ENCODE measurements around the gene SERF2. TPM values are rescaled to one million over a fixed set of nuclear protein-coding genes. Genes with fewer than 3 reads are reported as not detected.

Gene SERF2
- total RNA-seq, 2 donors from 2014 or later, result 1,223 to 1,445 TPM

- Histone ChIP-seq H3K27ac (no peak overlapping the region), H3K9me3 (no peaks in the 10 kb centered on the region), H3K9ac (ENCODE audit: low read depth in 2 of 2, low read length in 2 of 2) (no peak overlapping the region), H3K4me1 (no peaks in the 10 kb centered on the region), H3K4me3 (no peak overlapping the region), H3K36me3 (no peaks in the 10 kb centered on the region), H3K27me3 (no peaks in the 10 kb centered on the region)
- TF ChIP-seq CTCF (IDR thresholded peaks at IDR 0.05), result no peak
- intact Hi-C loops (cut with DNase I), result no loop called here
- DNase-seq, result no peak
These were observed 13.1 kb upstream of the SERF2 start for GRCh38 chr15:43779016-43779415.

- Histone ChIP-seq H3K36me3 (peaks cover 4% of the 10 kb centered on the region), H3K9me3 (no peaks in the 10 kb centered on the region), H3K27me3 (no peaks in the 10 kb centered on the region), H3K4me1 (peaks cover 11% of the 10 kb centered on the region), H3K9ac (ENCODE audit: low read depth in 2 of 2, low read length in 2 of 2) (no peak overlapping the region), H3K4me3 (no peak overlapping the region), H3K27ac (no peak overlapping the region)
- intact Hi-C loops (cut with DNase I), result no loop called here
- no peak for TF ChIP-seq CTCF (IDR thresholded peaks at IDR 0.05)
- DNase-seq, result no peak
These were observed 2.7 kb upstream of the SERF2 start for GRCh38 chr15:43789409-43789808.

- peak; percentile 63 for DNase-seq
- intact Hi-C loops (cut with DNase I), result loop anchor here (10.0 kb wide), 1 partner anchor 922 kb away; the partner anchor contains the start of genes B2M and PATL2
- H3K9me3 ChIP-seq, result no peaks in the 10 kb centered on the region
- peak overlapping the region; percentile 100 for H3K9ac ChIP-seq (ENCODE audit: low read depth in 2 of 2, low read length in 2 of 2)
- peaks cover 22% of the 10 kb centered on the region for H3K4me1 ChIP-seq
- peak overlapping the region; percentile 87 for H3K4me3 ChIP-seq
- peaks cover 8% of the 10 kb centered on the region for H3K36me3 ChIP-seq
- H3K27ac ChIP-seq, result peak overlapping the region; percentile 93
- TF ChIP-seq CTCF (IDR thresholded peaks at IDR 0.05), result no peak
- no peaks in the 10 kb centered on the region for H3K27me3 ChIP-seq
These were observed 799 bp downstream of the SERF2 start for GRCh38 chr15:43792761-43793476.

GRCh38 chr15:43793647-43794046, 1.5 kb downstream of the SERF2 start:
- H3K27me3 ChIP-seq, result no peaks in the 10 kb centered on the region
- TF ChIP-seq CTCF (IDR thresholded peaks at IDR 0.05), result no peak
- no peaks in the 10 kb centered on the region for H3K9me3 ChIP-seq
- intact Hi-C loops (cut with DNase I), result loop anchor here (10.0 kb wide), 1 partner anchor 921 kb away; the partner anchor contains the start of genes B2M and PATL2
- H3K4me1 ChIP-seq, result peaks cover 27% of the 10 kb centered on the region
- H3K27ac ChIP-seq, result peak overlapping the region; percentile 93
- H3K9ac ChIP-seq (ENCODE audit: low read depth in 2 of 2, low read length in 2 of 2), result peak overlapping the region; percentile 100
- peak overlapping the region; percentile 87 for H3K4me3 ChIP-seq
- peaks cover 8% of the 10 kb centered on the region for H3K36me3 ChIP-seq
- no peak for DNase-seq

GRCh38 chr15:43794269-43795037, 2.3 kb downstream of the SERF2 start:
- Histone ChIP-seq H3K27ac (peak overlapping the region; percentile 93), H3K4me3 (no peak overlapping the region), H3K9me3 (no peaks in the 10 kb centered on the region), H3K9ac (ENCODE audit: low read depth in 2 of 2, low read length in 2 of 2) (peak overlapping the region in 1 of 2 donors; percentile 100), H3K27me3 (no peaks in the 10 kb centered on the region), H3K4me1 (peaks cover 27% of the 10 kb centered on the region), H3K36me3 (peaks cover 8% of the 10 kb centered on the region)
- DNase-seq, result no peak
- intact Hi-C loops (cut with DNase I), result loop anchor here (10.0 kb wide), 1 partner anchor 920 kb away; the partner anchor contains the start of genes B2M and PATL2
- no peak for TF ChIP-seq CTCF (IDR thresholded peaks at IDR 0.05)

All from colonic mucosa (tissue), 4 donors.